ENCODE results near the gene SLC39A13.

- TF ChIP-seq CTCF (IDR thresholded peaks at IDR 0.05; ENCODE audit: low read length) (no peak), EZH2phosphoT487 (IDR thresholded peaks at IDR 0.05; ENCODE audit: low read length) (no peak)
These were observed 32.3 kb upstream of the SLC39A13 start for GRCh38 chr11:47376107-47376524.
